ENCODE data around the gene CCDC141.

Gene CCDC141

GRCh38 chr2:178863856-178864620, 185.9 kb downstream of the CCDC141 start:
- no peak for DNase-seq

GRCh38 chr2:178863130-178863855, 186.6 kb downstream of the CCDC141 start:
- DNase-seq, result no peak

GRCh38 chr2:178860551-178860950, 189.4 kb downstream of the CCDC141 start:
- DNase-seq, result no peak

DNA sequence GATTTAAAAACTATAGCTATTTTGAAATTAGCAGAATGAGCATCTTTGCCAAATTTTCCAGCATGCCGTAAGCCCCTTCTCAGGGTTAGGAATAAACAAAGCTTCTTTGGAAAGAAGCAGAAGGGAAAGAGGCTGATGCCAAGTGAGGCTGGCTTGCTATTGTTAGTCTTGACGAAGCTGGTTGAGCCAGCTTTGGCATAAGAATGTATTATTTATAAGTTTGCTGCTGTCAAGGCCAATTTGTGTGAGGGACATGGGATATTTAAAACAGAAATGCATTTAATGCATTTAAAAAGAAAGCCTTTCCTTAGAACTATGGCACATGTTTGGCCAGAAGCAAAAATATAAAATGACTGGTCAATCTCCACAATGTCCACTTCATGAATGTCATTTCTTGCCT, 190.2 kb downstream of the CCDC141 start:
- no peak for DNase-seq

DNA sequence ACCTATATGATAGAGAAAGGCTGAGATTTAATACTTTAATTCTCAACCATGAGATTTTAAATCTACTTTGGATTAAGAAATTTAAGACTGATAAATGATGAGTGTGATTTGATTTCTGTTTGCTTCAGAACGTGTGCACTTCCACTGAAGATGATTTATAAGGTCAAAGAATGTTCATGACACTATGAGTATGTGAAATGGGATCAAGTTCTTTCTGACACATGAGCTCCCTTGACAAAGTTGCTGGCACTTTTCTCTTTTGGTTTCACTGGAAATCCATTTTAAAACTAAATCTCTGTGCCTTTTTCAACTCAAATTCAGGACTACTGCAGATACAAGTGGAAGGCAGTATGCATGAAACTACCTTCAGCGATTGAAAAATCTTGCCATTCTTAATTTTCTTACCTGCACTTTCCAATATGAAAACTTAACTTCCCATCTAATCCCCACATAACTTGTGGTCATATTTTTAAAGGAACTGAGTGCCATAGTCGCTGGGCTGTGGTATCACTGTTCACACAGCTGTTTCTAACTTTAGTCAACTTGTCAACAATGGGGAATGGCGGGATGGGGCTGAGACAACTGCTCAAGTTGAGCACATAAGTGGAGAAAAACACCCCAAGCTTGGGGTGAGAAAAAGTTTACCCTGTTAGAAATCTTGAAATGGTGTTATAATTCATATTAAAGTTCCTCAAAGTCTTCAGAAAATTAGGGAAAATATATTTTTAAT, 190.9 kb downstream of the CCDC141 start:
- DNase-seq, result no peak

GRCh38 chr2:178855151-178855550, 194.8 kb downstream of the CCDC141 start:
- DNase-seq, result no peak

DNA sequence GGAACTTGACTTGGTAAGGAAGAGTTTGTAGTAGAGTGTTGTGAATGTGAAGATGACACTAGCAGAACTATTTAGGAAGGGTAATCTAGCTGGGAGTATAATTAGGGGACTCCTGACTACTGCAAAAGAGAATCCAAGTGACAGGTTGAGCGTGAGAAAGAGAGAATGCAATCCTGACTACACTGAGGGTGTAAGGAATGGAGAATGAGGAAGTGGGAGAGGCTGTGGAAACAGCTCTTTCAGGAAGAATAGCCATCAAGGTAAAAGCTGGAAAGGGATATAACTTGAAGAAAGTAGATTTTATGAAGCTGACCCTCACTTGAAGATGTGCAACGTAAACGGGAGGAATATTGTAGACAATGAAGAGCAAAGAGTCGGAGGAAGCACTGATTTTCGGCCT, 201.6 kb downstream of the CCDC141 start:
- DNase-seq, result no peak

GRCh38 chr2:178846458-178846802, 203.5 kb downstream of the CCDC141 start:
- DNase-seq, result no peak

DNA sequence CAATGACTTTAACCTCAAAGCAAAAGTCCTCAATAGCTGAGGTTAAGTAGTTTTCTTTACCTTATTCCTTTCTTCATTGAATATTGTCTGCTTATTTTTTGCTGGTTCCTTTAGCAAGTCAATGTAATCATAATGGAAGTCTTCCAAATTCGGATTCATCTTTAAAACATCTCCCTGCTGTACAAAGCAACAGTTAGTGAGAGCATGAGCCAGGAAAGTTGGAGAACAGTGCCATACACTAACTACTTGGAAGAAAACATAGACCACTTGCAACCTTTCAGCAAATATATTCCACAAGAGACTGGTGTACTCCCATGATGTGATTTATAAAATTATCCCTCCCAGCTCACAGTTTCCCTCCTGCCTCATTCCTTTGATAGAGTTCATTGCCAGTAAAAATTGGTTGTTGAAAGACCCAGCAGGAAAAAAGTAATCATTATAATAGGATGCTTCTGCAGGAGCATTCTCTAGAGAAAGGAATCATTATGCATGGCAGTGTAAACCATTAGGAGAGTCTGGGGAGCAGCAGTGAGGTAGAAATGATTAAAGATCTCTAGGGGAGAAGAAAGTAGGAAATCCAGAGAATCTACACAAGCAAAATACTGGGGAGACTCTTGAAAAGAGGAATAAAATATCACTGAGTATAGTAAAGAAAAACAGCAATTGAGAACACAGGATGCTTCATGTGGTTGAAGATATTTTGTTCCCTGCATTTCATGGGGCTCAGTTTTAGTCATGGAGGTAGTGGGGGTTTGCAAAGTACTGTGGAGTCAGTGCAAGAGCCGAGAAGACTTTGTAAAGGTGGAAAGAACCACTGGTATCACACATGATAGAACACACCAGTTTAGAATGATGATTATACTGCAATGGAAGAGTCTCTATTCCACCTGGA, 204.1 kb downstream of the CCDC141 start:
- no peak for DNase-seq

DNA sequence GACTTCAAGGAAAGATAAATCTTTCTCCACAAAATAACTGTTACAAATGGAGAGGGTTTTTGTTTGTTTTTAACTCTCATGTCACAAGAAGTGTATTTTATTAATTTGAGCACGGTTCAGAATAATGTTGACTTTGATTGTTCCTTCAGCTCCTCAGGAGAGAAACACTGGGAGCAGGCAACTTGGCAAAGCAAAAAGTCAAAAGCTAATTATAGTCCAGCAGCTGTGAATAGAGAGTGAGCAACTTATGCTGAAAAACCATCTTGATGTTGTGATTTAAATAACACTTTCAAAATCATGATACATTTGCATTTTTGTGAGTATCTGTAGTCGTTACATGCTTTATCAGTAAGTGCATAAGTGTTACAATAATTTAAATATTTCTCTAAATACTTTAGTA, 205.2 kb downstream of the CCDC141 start:
- no peak for DNase-seq

- no peak for DNase-seq
Observed at GRCh38 chr2:178844269-178844668, 205.7 kb downstream of the CCDC141 start.

GRCh38 chr2:178843697-178844096, 206.2 kb downstream of the CCDC141 start:
- DNase-seq, result no peak

DNA sequence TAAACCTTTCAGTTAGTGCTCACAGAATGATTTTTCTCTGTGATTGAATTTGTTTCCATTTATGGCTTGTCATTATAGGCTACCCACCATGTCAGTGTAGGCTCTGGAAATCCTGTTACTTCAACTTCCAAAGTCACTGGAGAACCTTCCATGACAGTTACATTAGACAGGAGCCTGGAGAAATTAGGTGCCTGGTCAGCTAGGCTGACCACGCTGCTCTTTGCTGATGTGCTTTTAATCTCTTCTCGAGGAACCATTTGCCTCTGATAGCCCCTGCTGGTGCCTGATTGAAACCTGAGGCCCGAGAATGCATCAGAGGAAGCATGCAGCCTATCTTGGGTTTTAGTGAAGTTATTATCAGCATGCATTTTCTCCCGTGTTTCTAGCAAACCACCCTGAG, 213.1 kb downstream of the CCDC141 start:
- no peak for DNase-seq

- no peak for DNase-seq
Observed at GRCh38 chr2:178834086-178834485, 215.9 kb downstream of the CCDC141 start.

DNA sequence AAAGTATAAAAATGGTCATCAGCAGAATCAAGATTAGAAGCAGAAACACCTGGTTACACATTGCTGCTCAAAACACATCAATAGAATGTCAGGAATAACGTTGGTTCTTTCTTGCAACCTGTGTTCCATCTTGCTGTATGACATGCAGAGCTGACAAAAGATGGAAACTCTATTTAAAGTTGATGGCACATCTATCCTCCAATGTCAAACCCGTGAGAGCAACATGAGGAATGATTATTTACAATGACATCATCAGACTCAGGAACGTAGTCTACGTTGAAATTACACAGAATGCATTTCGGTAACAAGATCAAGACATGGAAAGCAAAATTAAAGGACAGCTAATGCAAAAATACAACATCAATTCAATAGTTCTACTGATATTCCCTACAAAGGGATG, 216.6 kb downstream of the CCDC141 start:
- no peak for DNase-seq

GRCh38 chr2:178830451-178830850, 219.5 kb downstream of the CCDC141 start:
- DNase-seq, result no peak

DNA sequence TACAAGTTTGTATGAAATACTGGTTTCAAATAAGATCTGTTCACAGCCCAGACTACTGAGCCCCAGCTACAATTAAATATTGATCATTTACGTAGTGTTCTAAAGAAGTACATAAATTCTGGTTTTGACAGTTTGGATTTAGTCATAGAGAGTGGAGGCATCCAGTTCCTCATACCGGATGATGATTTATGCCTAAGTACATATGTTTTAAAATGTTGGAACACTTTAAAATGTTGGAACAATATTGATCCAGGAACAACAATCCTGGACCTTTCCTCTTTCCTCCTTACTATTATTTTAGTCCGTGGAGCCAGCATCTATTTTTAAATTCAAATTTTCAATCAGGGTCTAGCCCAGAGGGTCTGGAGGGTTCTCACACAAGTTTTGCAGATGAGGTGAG, 220.0 kb downstream of the CCDC141 start:
- DNase-seq, result no peak

GRCh38 chr2:178829299-178829960, 220.5 kb downstream of the CCDC141 start:
- DNase-seq, result no peak

GRCh38 chr2:178828486-178828881, 221.5 kb downstream of the CCDC141 start:
- DNase-seq, result no peak

GRCh38 chr2:178827739-178828485, 222.0 kb downstream of the CCDC141 start:
- no peak for DNase-seq

DNA sequence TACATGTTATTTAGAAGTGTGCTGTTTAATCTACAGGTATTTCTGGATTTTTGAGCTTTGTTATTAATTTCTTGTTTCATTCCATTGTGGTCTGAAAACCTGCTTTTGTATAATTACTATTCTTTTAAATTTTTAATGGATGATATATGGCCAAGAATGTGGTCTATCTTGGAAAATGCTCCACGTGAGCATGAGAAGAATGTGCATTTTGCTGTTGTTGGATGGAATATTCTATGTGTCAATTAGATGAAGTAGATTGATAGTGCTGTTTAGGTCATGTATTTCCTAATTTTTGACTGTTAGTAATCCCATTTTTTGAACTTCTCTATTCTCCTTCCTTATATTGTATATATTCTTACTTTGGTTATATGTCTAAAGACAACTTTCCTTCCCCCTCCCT, 222.8 kb downstream of the CCDC141 start:
- DNase-seq, result no peak

GRCh38 chr2:178825183-178825582, 224.8 kb downstream of the CCDC141 start:
- DNase-seq, result no peak

Measured in activated CD4-positive, alpha-beta T cell treated with anti-CD3 and anti-CD28 coated beads for 48 hours (primary cell).